Esophagus muscularis mucosa (tissue), 4 donors: ENCODE data around the gene RIN3. TPM values are rescaled to one million over a fixed set of nuclear protein-coding genes. Genes with fewer than 3 reads are reported as not detected.

Source experiments
- DNase-seq: peaks from one replicate; pipeline ENCODE4 v3.0.0-alpha.2; 2017; ENCODE audit errors: extremely low spot score
- H3K27ac ChIP-seq, 4 donors: fragments of 200-600 bp; sonication (generic); replicated peaks in 1 of 4; 1 replicate in 3 of 4; 2 replicates in 1 of 4; pipeline ENCODE4 v1.5.1; 2016 to 2019; ENCODE audit warnings: mild to moderate bottlenecking in 1 of 4
- H3K27me3 ChIP-seq, 4 donors: fragments of 200-600 bp; sonication (generic); one replicate each; pipeline versions ENCODE4 v1.5.1 to v1.6.0; 2016 to 2019
- H3K36me3 ChIP-seq, 4 donors: fragments of 200-600 bp; sonication (generic); one replicate each; pipeline ENCODE4 v1.5.1; 2016 to 2019
- H3K4me1 ChIP-seq, 4 donors: fragments of 200-600 bp; sonication (generic); one replicate each; pipeline ENCODE4 v1.5.1; 2016 to 2019
- H3K4me3 ChIP-seq, 4 donors: fragments of 200-600 bp; sonication (generic); 1 replicate in 2 of 4; 2 replicates in 2 of 4; pipeline ENCODE4 v1.5.1; 2016 to 2019; ENCODE audit warnings: mild to moderate bottlenecking in 4 of 4, moderate library complexity in 1 of 4
- H3K9me3 ChIP-seq, 4 donors: fragments of 200-600 bp; sonication (generic); 1 replicate in 3 of 4; 2 replicates in 1 of 4; pipeline ENCODE4 v1.5.1; 2016 to 2019
- EP300 ChIP-seq: sonication (generic); formaldehyde crosslinking; IDR thresholded peaks from one replicate; pipeline ENCODE4 v1.6.1; 2017; ENCODE audit warnings: antibody characterized with exemption
- POLR2A ChIP-seq: fragments of 450-650 bp; IDR thresholded peaks from one replicate; pipeline ENCODE4 v1.6.1; 2017; ENCODE audit warnings: antibody characterized with exemption, moderate library complexity, mild to moderate bottlenecking, low read depth
- POLR2AphosphoS5 ChIP-seq, 2 donors: sonication (generic); formaldehyde crosslinking; IDR thresholded peaks; one replicate each; pipeline ENCODE4 v1.6.1; 2017; ENCODE audit warnings: antibody characterized with exemption in 2 of 2
- WGBS: methylation state at CpG from one replicate; pipeline ENCODE4 v1.1.5; 2018; 5-methylcytosine and 5-hydroxymethylcytosine counted together
- intact Hi-C: fragments of 100-400 bp; cut with DNase I; formaldehyde crosslinking; loops from one replicate; pipeline ENCODE4 v1.15.1; 2023
- total RNA-seq, 4 donors: library from RNA; depleted of rRNA; stranded (reverse); fragments of >200 nt; gene quantifications; one replicate each; pipeline versions ENCODE4 v1.1.0 to v1.2.1, GENCODE V29; 2016
- TF ChIP-seq, protein P1 (sequence below), 3 experiments: fragments of 200-600 bp in 2 of 3; fragments of 450-650 bp in 1 of 3; sonication (generic) in 2 of 3; IDR thresholded peaks; one replicate each; pipeline ENCODE4 v1.5.1; 2017 to 2019; ENCODE audit warnings: antibody characterized with exemption in 3 of 3, mild to moderate bottlenecking in 2 of 3, moderate library complexity in 1 of 3

The RIN3 gene
- total RNA-seq, 4 donors from 2014 or later: 10.6 to 20.0 (median 13.1) TPM

DNA sequence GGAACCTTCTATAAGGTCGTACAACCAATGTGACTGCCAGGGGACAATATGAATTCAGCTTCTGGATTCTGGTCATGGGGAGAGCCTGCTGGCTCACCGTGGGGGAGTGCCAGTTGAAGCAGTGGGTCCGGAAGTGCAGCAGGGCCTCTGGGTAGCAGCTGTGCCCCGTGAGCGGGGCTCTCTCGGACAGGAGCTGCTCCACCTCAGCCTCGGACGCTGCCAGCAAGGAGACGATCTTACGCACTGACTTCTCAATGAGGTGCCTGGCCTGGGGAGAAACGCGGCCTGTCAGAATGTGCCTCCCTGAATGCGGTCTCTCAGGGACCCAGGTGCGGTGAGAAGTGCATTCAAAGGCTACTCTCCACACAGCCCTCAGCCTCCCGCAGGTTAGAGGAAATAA, 192.8 kb downstream of the RIN3 start:
- Histone ChIP-seq H3K36me3 (peaks cover 30 to 80% (median 74%) of the 10 kb centered on the region in 4 donors), H3K9me3 (no peaks in the 10 kb centered on the region), H3K27me3 (no peaks in the 10 kb centered on the region), H3K4me3 (no peak overlapping the region), H3K4me1 (peaks cover 0 to 3% (median 0%) of the 10 kb centered on the region in 4 donors), H3K27ac (no peak overlapping the region)
- intact Hi-C loops: no loop called here
- no peak for DNase-seq
- TF ChIP-seq POLR2A: no peak
- TF ChIP-seq EP300: no peak
- TF ChIP-seq, protein P1, sequence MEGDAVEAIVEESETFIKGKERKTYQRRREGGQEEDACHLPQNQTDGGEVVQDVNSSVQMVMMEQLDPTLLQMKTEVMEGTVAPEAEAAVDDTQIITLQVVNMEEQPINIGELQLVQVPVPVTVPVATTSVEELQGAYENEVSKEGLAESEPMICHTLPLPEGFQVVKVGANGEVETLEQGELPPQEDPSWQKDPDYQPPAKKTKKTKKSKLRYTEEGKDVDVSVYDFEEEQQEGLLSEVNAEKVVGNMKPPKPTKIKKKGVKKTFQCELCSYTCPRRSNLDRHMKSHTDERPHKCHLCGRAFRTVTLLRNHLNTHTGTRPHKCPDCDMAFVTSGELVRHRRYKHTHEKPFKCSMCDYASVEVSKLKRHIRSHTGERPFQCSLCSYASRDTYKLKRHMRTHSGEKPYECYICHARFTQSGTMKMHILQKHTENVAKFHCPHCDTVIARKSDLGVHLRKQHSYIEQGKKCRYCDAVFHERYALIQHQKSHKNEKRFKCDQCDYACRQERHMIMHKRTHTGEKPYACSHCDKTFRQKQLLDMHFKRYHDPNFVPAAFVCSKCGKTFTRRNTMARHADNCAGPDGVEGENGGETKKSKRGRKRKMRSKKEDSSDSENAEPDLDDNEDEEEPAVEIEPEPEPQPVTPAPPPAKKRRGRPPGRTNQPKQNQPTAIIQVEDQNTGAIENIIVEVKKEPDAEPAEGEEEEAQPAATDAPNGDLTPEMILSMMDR (IDR thresholded peaks at IDR 0.05): no peak
- TF ChIP-seq POLR2AphosphoS5 (IDR thresholded peaks at IDR 0.05): no peak
- WGBS: 90% methylated on average over 15 of the region's 15 CpGs

DNA sequence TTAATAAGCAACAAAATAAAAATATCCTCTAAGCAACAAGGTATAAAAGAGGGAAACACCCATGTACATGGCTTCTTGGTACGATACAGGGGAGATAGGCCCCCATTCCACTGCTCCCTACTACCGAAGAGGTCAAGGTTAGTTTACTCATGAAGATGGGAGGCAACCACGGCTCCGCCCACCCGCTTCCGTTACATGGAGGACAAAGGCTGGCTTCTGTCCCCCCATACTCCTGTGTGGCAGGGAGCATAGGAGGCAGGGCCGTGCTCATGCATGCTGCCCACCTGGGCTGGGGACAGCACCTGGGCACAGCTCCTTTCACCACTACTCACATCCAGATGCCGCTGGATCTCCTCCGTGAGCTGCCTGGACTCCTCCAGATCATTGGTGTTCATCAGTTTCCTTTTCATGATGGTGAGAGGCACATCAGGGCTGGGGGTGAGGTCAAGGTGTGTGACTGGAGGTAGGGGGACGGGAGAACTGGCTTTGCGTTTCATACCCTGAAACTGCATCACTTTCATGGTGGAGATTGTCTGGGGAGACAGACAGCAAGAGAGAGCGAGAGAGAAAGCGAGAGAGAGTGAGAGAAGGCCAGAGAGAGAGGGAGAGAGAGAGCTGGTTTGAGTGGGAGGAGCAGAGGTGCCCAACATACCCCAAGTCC, 195.9 kb downstream of the RIN3 start:
- intact Hi-C loops: no loop called here
- WGBS: 92% methylated on average over 13 of the region's 13 CpGs
- no peaks in the 10 kb centered on the region for H3K9me3 ChIP-seq
- H3K4me1 ChIP-seq: no peaks in the 10 kb centered on the region
- H3K36me3 ChIP-seq: peaks cover 27 to 95% (median 80%) of the 10 kb centered on the region in 4 donors
- DNase-seq: no peak
- H3K27ac ChIP-seq: no peak overlapping the region
- TF ChIP-seq POLR2AphosphoS5 (IDR thresholded peaks at IDR 0.05) (no peak), POLR2A (no peak), EP300 (no peak)
- TF ChIP-seq, protein P1 (IDR thresholded peaks at IDR 0.05): no peak
- no peak overlapping the region for H3K4me3 ChIP-seq
- H3K27me3 ChIP-seq: no peaks in the 10 kb centered on the region

DNA sequence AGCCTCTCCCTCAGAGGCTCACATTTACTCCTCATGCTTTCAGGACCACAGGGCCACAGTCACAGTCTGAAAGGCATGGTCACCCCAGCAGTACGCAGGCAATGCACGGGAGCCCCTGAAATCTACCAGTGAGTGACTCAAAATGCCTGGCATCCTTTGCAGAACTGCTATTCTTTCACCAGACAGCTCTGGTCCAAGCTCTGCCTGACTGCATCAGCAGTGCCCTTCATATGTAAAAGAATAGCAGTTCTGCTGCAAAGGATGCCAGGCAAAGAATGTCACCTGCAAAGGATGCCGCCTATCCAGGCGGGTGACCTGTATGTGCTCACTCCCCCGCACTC, 196.4 kb downstream of the RIN3 start:
- no peaks in the 10 kb centered on the region for H3K9me3 ChIP-seq
- no peak for TF ChIP-seq EP300
- no peak for TF ChIP-seq POLR2A
- TF ChIP-seq POLR2AphosphoS5 (IDR thresholded peaks at IDR 0.05): no peak
- TF ChIP-seq, protein P1 (IDR thresholded peaks at IDR 0.05): no peak
- no peak overlapping the region for H3K27ac ChIP-seq
- no peaks in the 10 kb centered on the region for H3K4me1 ChIP-seq
- peaks cover 27 to 90% (median 75%) of the 10 kb centered on the region in 4 donors for H3K36me3 ChIP-seq
- H3K4me3 ChIP-seq: no peak overlapping the region
- no peak for DNase-seq
- intact Hi-C loops: no loop called here
- no peaks in the 10 kb centered on the region for H3K27me3 ChIP-seq
- 95% methylated on average over 5 of the region's 5 CpGs for WGBS

DNA sequence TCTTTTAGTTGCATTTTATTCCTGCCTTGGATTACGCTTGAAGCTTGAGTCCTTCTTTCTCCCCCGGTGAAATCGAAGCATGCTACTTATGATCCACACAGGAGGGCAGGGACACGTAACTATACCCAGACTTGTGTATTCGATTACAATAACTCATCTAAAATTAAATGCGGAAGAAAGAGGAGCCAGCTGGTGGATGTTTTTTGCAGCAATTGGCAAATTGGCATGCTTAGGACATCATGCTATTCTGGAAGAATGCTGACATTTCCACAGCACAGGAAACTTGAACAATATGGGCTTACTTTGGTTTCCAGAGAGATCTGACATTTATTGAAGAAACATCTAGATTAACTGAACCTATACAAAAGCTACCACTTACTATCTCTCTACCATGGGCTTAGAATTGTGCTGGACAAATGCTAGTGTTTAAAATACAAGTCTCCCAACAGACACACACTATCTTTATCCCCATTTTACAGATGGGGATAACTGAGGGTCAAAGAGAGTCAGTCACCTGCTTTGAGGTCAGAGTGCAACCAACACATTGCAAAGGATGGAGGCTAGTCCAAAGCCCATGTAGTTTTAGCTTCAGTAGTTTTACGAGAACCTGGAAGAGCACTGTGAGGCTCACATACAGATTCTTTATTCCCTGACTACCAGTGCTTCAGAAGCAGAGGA, 198.5 kb downstream of the RIN3 start:
- H3K27me3 ChIP-seq: no peaks in the 10 kb centered on the region
- no peak overlapping the region for H3K4me3 ChIP-seq
- no peak for DNase-seq
- peaks cover 18 to 83% (median 61%) of the 10 kb centered on the region in 4 donors for H3K36me3 ChIP-seq
- no peak for TF ChIP-seq POLR2A
- no peak for TF ChIP-seq POLR2AphosphoS5 (IDR thresholded peaks at IDR 0.05)
- TF ChIP-seq EP300: no peak
- TF ChIP-seq, protein P1 (IDR thresholded peaks at IDR 0.05): no peak
- H3K27ac ChIP-seq: no peak overlapping the region
- intact Hi-C loops: no loop called here
- H3K4me1 ChIP-seq: no peaks in the 10 kb centered on the region
- H3K9me3 ChIP-seq: no peaks in the 10 kb centered on the region
- 89% methylated on average over 7 of the region's 7 CpGs for WGBS
